ENCODE results near the gene NT5C1A.

NT5C1A gene

GRCh38 chr1:39681294-39681693, 9.4 kb upstream of the NT5C1A start:
- H3K36me3 Mint-ChIP-seq (ENCODE audit: low read depth): no peaks in the 10 kb centered on the region
- no peak overlapping the region for H3K4me3 Mint-ChIP-seq
- H3K4me1 Mint-ChIP-seq (ENCODE audit: low read depth): peaks cover 10% of the 10 kb centered on the region
- H3K27me3 Mint-ChIP-seq (ENCODE audit: low read depth): peaks cover 26% of the 10 kb centered on the region
- no peak overlapping the region for H3K27ac Mint-ChIP-seq
- no peaks in the 10 kb centered on the region for H3K9me3 Mint-ChIP-seq

- H3K4me3 Mint-ChIP-seq: no peak overlapping the region
- no peaks in the 10 kb centered on the region for H3K9me3 Mint-ChIP-seq
- H3K36me3 Mint-ChIP-seq (ENCODE audit: low read depth): no peaks in the 10 kb centered on the region
- H3K4me1 Mint-ChIP-seq (ENCODE audit: low read depth): peaks cover 10% of the 10 kb centered on the region
- no peak overlapping the region for H3K27ac Mint-ChIP-seq
- H3K27me3 Mint-ChIP-seq (ENCODE audit: low read depth): peaks cover 24% of the 10 kb centered on the region
Measured at GRCh38 chr1:39680751-39681150, 8.8 kb upstream of the NT5C1A start.

GRCh38 chr1:39679821-39680220, 7.9 kb upstream of the NT5C1A start:
- Mint-ChIP-seq H3K9me3 (no peaks in the 10 kb centered on the region), H3K4me1 (ENCODE audit: low read depth) (peaks cover 8% of the 10 kb centered on the region), H3K36me3 (ENCODE audit: low read depth) (no peaks in the 10 kb centered on the region), H3K4me3 (no peak overlapping the region), H3K27me3 (ENCODE audit: low read depth) (peaks cover 20% of the 10 kb centered on the region), H3K27ac (no peak overlapping the region)

GRCh38 chr1:39678889-39679288, 7.0 kb upstream of the NT5C1A start:
- Mint-ChIP-seq H3K9me3 (no peaks in the 10 kb centered on the region), H3K27me3 (ENCODE audit: low read depth) (peaks cover 15% of the 10 kb centered on the region), H3K27ac (no peak overlapping the region), H3K4me3 (no peak overlapping the region), H3K4me1 (ENCODE audit: low read depth) (peaks cover 6% of the 10 kb centered on the region), H3K36me3 (ENCODE audit: low read depth) (no peaks in the 10 kb centered on the region)

GRCh38 chr1:39677645-39678044, 5.7 kb upstream of the NT5C1A start:
- no peak overlapping the region for H3K4me3 Mint-ChIP-seq
- no peaks in the 10 kb centered on the region for H3K36me3 Mint-ChIP-seq (ENCODE audit: low read depth)
- peaks cover 8% of the 10 kb centered on the region for H3K4me1 Mint-ChIP-seq (ENCODE audit: low read depth)
- H3K27me3 Mint-ChIP-seq (ENCODE audit: low read depth): peaks cover 16% of the 10 kb centered on the region
- H3K9me3 Mint-ChIP-seq: no peaks in the 10 kb centered on the region
- H3K27ac Mint-ChIP-seq: no peak overlapping the region

GRCh38 chr1:39676948-39677548, 5.1 kb upstream of the NT5C1A start:
- no peak overlapping the region for H3K27ac Mint-ChIP-seq
- H3K36me3 Mint-ChIP-seq (ENCODE audit: low read depth): no peaks in the 10 kb centered on the region
- peaks cover 12% of the 10 kb centered on the region for H3K27me3 Mint-ChIP-seq (ENCODE audit: low read depth)
- no peaks in the 10 kb centered on the region for H3K9me3 Mint-ChIP-seq
- peaks cover 8% of the 10 kb centered on the region for H3K4me1 Mint-ChIP-seq (ENCODE audit: low read depth)
- H3K4me3 Mint-ChIP-seq: no peak overlapping the region

GRCh38 chr1:39675220-39675619, 3.3 kb upstream of the NT5C1A start:
- H3K27me3 Mint-ChIP-seq (ENCODE audit: low read depth): peaks cover 15% of the 10 kb centered on the region
- H3K4me3 Mint-ChIP-seq: no peak overlapping the region
- H3K27ac Mint-ChIP-seq: no peak overlapping the region
- H3K36me3 Mint-ChIP-seq (ENCODE audit: low read depth): no peaks in the 10 kb centered on the region
- H3K9me3 Mint-ChIP-seq: no peaks in the 10 kb centered on the region
- peaks cover 7% of the 10 kb centered on the region for H3K4me1 Mint-ChIP-seq (ENCODE audit: low read depth)

- H3K9me3 Mint-ChIP-seq: no peaks in the 10 kb centered on the region
- H3K27ac Mint-ChIP-seq: no peak overlapping the region
- H3K4me3 Mint-ChIP-seq: no peak overlapping the region
- H3K4me1 Mint-ChIP-seq (ENCODE audit: low read depth): peaks cover 10% of the 10 kb centered on the region
- H3K36me3 Mint-ChIP-seq (ENCODE audit: low read depth): peaks cover 3% of the 10 kb centered on the region
- H3K27me3 Mint-ChIP-seq (ENCODE audit: low read depth): peaks cover 17% of the 10 kb centered on the region
Measured at GRCh38 chr1:39673215-39673614, 1.3 kb upstream of the NT5C1A start.

- no peaks in the 10 kb centered on the region for H3K9me3 Mint-ChIP-seq
- H3K4me1 Mint-ChIP-seq (ENCODE audit: low read depth): peaks cover 13% of the 10 kb centered on the region
- no peak overlapping the region for H3K27ac Mint-ChIP-seq
- peak overlapping the region; percentile 57 for H3K4me3 Mint-ChIP-seq
- H3K27me3 Mint-ChIP-seq (ENCODE audit: low read depth): peaks cover 17% of the 10 kb centered on the region
- H3K36me3 Mint-ChIP-seq (ENCODE audit: low read depth): peaks cover 3% of the 10 kb centered on the region
Measured at GRCh38 chr1:39672551-39672947, 642 bp upstream of the NT5C1A start.

- H3K36me3 Mint-ChIP-seq (ENCODE audit: low read depth): peaks cover 3% of the 10 kb centered on the region
- H3K27ac Mint-ChIP-seq: no peak overlapping the region
- peak overlapping the region; percentile 57 for H3K4me3 Mint-ChIP-seq
- H3K9me3 Mint-ChIP-seq: no peaks in the 10 kb centered on the region
- peaks cover 24% of the 10 kb centered on the region for H3K4me1 Mint-ChIP-seq (ENCODE audit: low read depth)
- H3K27me3 Mint-ChIP-seq (ENCODE audit: low read depth): peaks cover 17% of the 10 kb centered on the region
Measured at GRCh38 chr1:39671433-39671792, 494 bp downstream of the NT5C1A start.

GRCh38 chr1:39670689-39671088, 1.2 kb downstream of the NT5C1A start:
- no peak overlapping the region for H3K27ac Mint-ChIP-seq
- H3K4me3 Mint-ChIP-seq: no peak overlapping the region
- H3K4me1 Mint-ChIP-seq (ENCODE audit: low read depth): peaks cover 24% of the 10 kb centered on the region
- H3K9me3 Mint-ChIP-seq: no peaks in the 10 kb centered on the region
- peaks cover 17% of the 10 kb centered on the region for H3K27me3 Mint-ChIP-seq (ENCODE audit: low read depth)
- H3K36me3 Mint-ChIP-seq (ENCODE audit: low read depth): peaks cover 3% of the 10 kb centered on the region

- peaks cover 24% of the 10 kb centered on the region for H3K4me1 Mint-ChIP-seq (ENCODE audit: low read depth)
Measured at GRCh38 chr1:39668894-39669293, 3.0 kb downstream of the NT5C1A start.

GRCh38 chr1:39668111-39668510, 3.8 kb downstream of the NT5C1A start:
- no peaks in the 10 kb centered on the region for H3K9me3 Mint-ChIP-seq
- no peak overlapping the region for H3K4me3 Mint-ChIP-seq
- H3K36me3 Mint-ChIP-seq (ENCODE audit: low read depth): peaks cover 4% of the 10 kb centered on the region
- peaks cover 22% of the 10 kb centered on the region for H3K4me1 Mint-ChIP-seq (ENCODE audit: low read depth)
- no peak overlapping the region for H3K27ac Mint-ChIP-seq
- peaks cover 14% of the 10 kb centered on the region for H3K27me3 Mint-ChIP-seq (ENCODE audit: low read depth)

More at GRCh38 chr1:39668894-39669293, 3.0 kb downstream of the NT5C1A start:
- Mint-ChIP-seq H3K36me3 (ENCODE audit: low read depth) (peaks cover 4% of the 10 kb centered on the region), H3K4me3 (no peak overlapping the region), H3K27ac (no peak overlapping the region), H3K9me3 (no peaks in the 10 kb centered on the region), H3K27me3 (ENCODE audit: low read depth) (peaks cover 17% of the 10 kb centered on the region)

GRCh38 chr1:39666772-39667171, 5.1 kb downstream of the NT5C1A start:
- H3K27ac Mint-ChIP-seq: peak overlapping the region; percentile 43
- H3K4me3 Mint-ChIP-seq: peak overlapping the region; percentile 25
- no peaks in the 10 kb centered on the region for H3K9me3 Mint-ChIP-seq
- H3K36me3 Mint-ChIP-seq (ENCODE audit: low read depth): peaks cover 4% of the 10 kb centered on the region
- peaks cover 10% of the 10 kb centered on the region for H3K27me3 Mint-ChIP-seq (ENCODE audit: low read depth)
- peaks cover 22% of the 10 kb centered on the region for H3K4me1 Mint-ChIP-seq (ENCODE audit: low read depth)

GRCh38 chr1:39663559-39663958, 8.3 kb downstream of the NT5C1A start:
- Mint-ChIP-seq H3K4me3 (no peak overlapping the region), H3K36me3 (ENCODE audit: low read depth) (peaks cover 1% of the 10 kb centered on the region), H3K27ac (no peak overlapping the region), H3K9me3 (no peaks in the 10 kb centered on the region), H3K4me1 (ENCODE audit: low read depth) (peaks cover 17% of the 10 kb centered on the region), H3K27me3 (ENCODE audit: low read depth) (no peaks in the 10 kb centered on the region)

- H3K36me3 Mint-ChIP-seq (ENCODE audit: low read depth): peaks cover 1% of the 10 kb centered on the region
- no peak overlapping the region for H3K4me3 Mint-ChIP-seq
- no peak overlapping the region for H3K27ac Mint-ChIP-seq
- H3K4me1 Mint-ChIP-seq (ENCODE audit: low read depth): peaks cover 17% of the 10 kb centered on the region
- H3K27me3 Mint-ChIP-seq (ENCODE audit: low read depth): no peaks in the 10 kb centered on the region
- no peaks in the 10 kb centered on the region for H3K9me3 Mint-ChIP-seq
Measured at GRCh38 chr1:39662861-39663260, 9.0 kb downstream of the NT5C1A start.
